ENCODE results near the gene UGT1A5. TPM values are rescaled to one million over a fixed set of nuclear protein-coding genes. Genes with fewer than 3 reads are reported as not detected.

UGT1A5 gene
- total and polyA plus RNA-seq, 10 of the 15 experiments (the other 5 are each of a cell fraction or from before 2014, with no cell fraction given): not detected

- 34% methylated on average over 6 of the region's 6 CpGs for WGBS (ENCODE audit: insufficient coverage, insufficient replicate concordance, low lambda C conversion rate, missing lambda C conversion rate)
- CTCF ChIA-PET: no interaction called here
- TF ChIP-seq JUND (IDR thresholded peaks at IDR 0.05; ENCODE audit: low read depth, low read length) (no peak), DPF2 (IDR thresholded peaks at IDR 0.05) (no peak), ZNF274 (IDR thresholded peaks at IDR 0.05; ENCODE audit: insufficient read depth, insufficient read length) (no peak), TCF12 (IDR thresholded peaks at IDR 0.05; ENCODE audit: low read depth, low read length) (no peak), EZH2 (IDR thresholded peaks at IDR 0.05; ENCODE audit: borderline replicate concordance, control insufficient read depth, low read depth, low read length) (no peak), NR2C2 (IDR thresholded peaks at IDR 0.05; ENCODE audit: borderline replicate concordance, control insufficient read depth, insufficient read length, low read depth) (no peak), ASH2L (IDR thresholded peaks at IDR 0.05; ENCODE audit: borderline replicate concordance, low read depth) (no peak), NR2F1 (conservative IDR thresholded peaks at IDR 0.05) (no peak), STAT3 (IDR thresholded peaks at IDR 0.05; ENCODE audit: low read depth, low read length) (no peak), RELB (IDR thresholded peaks at IDR 0.05; ENCODE audit: low read depth) (no peak), PRDM15 (CRISPR knock-in tag; IDR thresholded peaks at IDR 0.05) (no peak), KLF5 (IDR thresholded peaks at IDR 0.05; ENCODE audit: partially characterized antibody) (no peak)
- TF ChIP-seq, protein P1, sequence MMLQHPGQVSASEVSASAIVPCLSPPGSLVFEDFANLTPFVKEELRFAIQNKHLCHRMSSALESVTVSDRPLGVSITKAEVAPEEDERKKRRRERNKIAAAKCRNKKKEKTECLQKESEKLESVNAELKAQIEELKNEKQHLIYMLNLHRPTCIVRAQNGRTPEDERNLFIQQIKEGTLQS (IDR thresholded peaks at IDR 0.05; ENCODE audit: borderline replicate concordance, extremely low read depth, low read depth, low read length): no peak
- no peak overlapping the region for H3K4me2 ChIP-seq (ENCODE audit: control insufficient read depth, insufficient read depth)
- H3K9ac ChIP-seq (ENCODE audit: control insufficient read depth, insufficient read depth, low read length): no peak overlapping the region
- no peaks in the 10 kb centered on the region for H3K79me2 ChIP-seq (ENCODE audit: control insufficient read depth, insufficient read depth, low read length)
- H3K27me3 ChIP-seq (replicated peaks in 1 of 2; ENCODE audit: control insufficient read depth in 2 of 2, insufficient read depth in 2 of 2, low read length in 1 of 2): no peaks in the 10 kb centered on the region; a peak in 3 of 4 replicates
- intact Hi-C loops (cut with micrococcal nuclease; ENCODE audit: unreplicated experiment): no loop called here
- DNase-seq (ENCODE audit: low read depth, low spot score) (no peak), FAIRE-seq (no peak), ATAC-seq (no peak)
- H3K27ac ChIP-seq (ENCODE audit: control insufficient read depth, insufficient read depth): no peak overlapping the region
- no TSS peak for BruUV-seq (replicated peaks)
- H3K4me1 ChIP-seq (ENCODE audit: control insufficient read depth, insufficient read depth, low read length): no peaks in the 10 kb centered on the region
- RAD21 ChIA-PET (ENCODE audit: unreplicated experiment): no interaction called here
- POLR2A ChIA-PET: no interaction called here
- no peaks in the 10 kb centered on the region for H3K9me3 ChIP-seq (replicated peaks; ENCODE audit: control insufficient read depth, insufficient read depth, low read length)
- H3K36me3 ChIP-seq (ENCODE audit: control insufficient read depth in 2 of 2, insufficient read depth in 2 of 2, low read length in 1 of 2): no peaks in the 10 kb centered on the region
- SMC1A ChIA-PET (ENCODE audit: uncharacterized antibody, unreplicated experiment): interaction anchor here (1.0 kb wide), 1 partner anchor 9 kb away, joined by 3 read pairs; no protein-coding TSS in a partner anchor
- no peaks in the 10 kb centered on the region for H4K20me1 ChIP-seq (ENCODE audit: control insufficient read depth, insufficient read depth)
- H3K4me3 ChIP-seq: no peak overlapping the region
- in situ Hi-C loops (cut with MboI): no loop called here
- no peak overlapping the region for H2AFZ ChIP-seq (ENCODE audit: control insufficient read depth, low read depth, low read length)
These were observed 108.0 kb downstream of the UGT1A5 start for GRCh38 chr2:233820774-233821105.

Data from GM12878 (cell line).